NT2/D1 (cell line): ENCODE results near the gene MRTFA.

Source experiments
- YY1 ChIP-seq: IDR thresholded peaks from 2 replicates; pipeline ENCODE4 v1.6.1; 2011; ENCODE audit not compliant: insufficient read length, insufficient read depth
- ZNF274 ChIP-seq: IDR thresholded peaks from 2 replicates; pipeline ENCODE4 v1.6.1; 2011; ENCODE audit warnings: mild to moderate bottlenecking, low read depth, low read length

- no peak for TF ChIP-seq ZNF274
- no peak for TF ChIP-seq YY1
Measured at GRCh38 chr22:40674274-40674673, 37.8 kb upstream of the MRTFA start.
